Immature natural killer cell (primary cell): Measurements from ENCODE around the gene CREBBP. TPM values are rescaled to one million over a fixed set of nuclear protein-coding genes. Genes with fewer than 3 reads are reported as not detected.

Source experiments
- DNase-seq, 3 donors: peaks; one replicate each; pipeline ENCODE4 v3.0.0; 2022; ENCODE audit warnings: mixed read lengths in 1 of 3
- H3K27ac Mint-ChIP-seq, 6 donors: one replicate each; pipeline ENCODE4 v1.8.0; 2020; ENCODE audit warnings: mixed read lengths in 6 of 6, mild to moderate bottlenecking in 5 of 6, inconsistent platforms in 4 of 6, moderate library complexity in 3 of 6
- H3K27me3 Mint-ChIP-seq, 3 donors: one replicate each; pipeline ENCODE4 v1.8.0; 2020 to 2021; ENCODE audit warnings: low read depth in 3 of 3, mild to moderate bottlenecking in 3 of 3, mixed read lengths in 3 of 3, moderate library complexity in 3 of 3, inconsistent platforms in 1 of 3
- H3K36me3 Mint-ChIP-seq, 3 donors: one replicate each; pipeline ENCODE4 v1.8.0; 2020; ENCODE audit warnings: mixed read lengths in 3 of 3, inconsistent platforms in 2 of 3, mild to moderate bottlenecking in 2 of 3
- H3K4me1 Mint-ChIP-seq, 2 donors: one replicate each; pipeline ENCODE4 v1.8.0; 2020; ENCODE audit warnings: inconsistent platforms in 2 of 2, mild to moderate bottlenecking in 2 of 2, mixed read lengths in 2 of 2, moderate library complexity in 1 of 2
- H3K4me3 Mint-ChIP-seq, 5 donors: one replicate each; pipeline ENCODE4 v1.8.0; 2020; ENCODE audit warnings: mild to moderate bottlenecking in 5 of 5, mixed read lengths in 5 of 5, inconsistent platforms in 3 of 5, moderate library complexity in 3 of 5
- H3K9me3 Mint-ChIP-seq, 6 donors: one replicate each; pipeline ENCODE4 v1.8.0; 2020; ENCODE audit warnings: mild to moderate bottlenecking in 6 of 6, mixed read lengths in 6 of 6, inconsistent platforms in 4 of 6, moderate library complexity in 3 of 6
- polyA plus RNA-seq, 3 donors: library from polyadenylated mRNA; unstranded; fragments of 300-500 nt; fragmentation: Illumina TruSeq; gene quantifications; one replicate each; pipeline ENCODE4 v1.2.3, GENCODE V29; 2021

Gene CREBBP
- polyA plus RNA-seq, 3 donors from 2014 or later, result 0.27 to 23.8 (median 3.9) TPM

- H3K27ac Mint-ChIP-seq, result peak overlapping the region in 1 of 6 donors; percentile 17
- H3K9me3 Mint-ChIP-seq, result no peaks in the 10 kb centered on the region
- peaks cover 16 to 48% (median 17%) of the 10 kb centered on the region in 3 donors for H3K36me3 Mint-ChIP-seq
- no peak overlapping the region for H3K4me3 Mint-ChIP-seq
- peaks cover 0 to 6% (median 2%) of the 10 kb centered on the region in 3 donors for H3K27me3 Mint-ChIP-seq
- DNase-seq, result no peak
- peaks cover 6 to 12% of the 10 kb centered on the region in 2 donors for H3K4me1 Mint-ChIP-seq
These were observed 113.1 kb downstream of the CREBBP start for GRCh38 chr16:3767333-3767986.

- no peak overlapping the region for H3K4me3 Mint-ChIP-seq
These were observed 114.3 kb downstream of the CREBBP start for GRCh38 chr16:3766177-3766576.

GRCh38 chr16:3764409-3764808 lies 116.1 kb downstream of the CREBBP start:
- Mint-ChIP-seq H3K27ac (no peak overlapping the region), H3K27me3 (peaks cover 0 to 2% (median 0%) of the 10 kb centered on the region in 3 donors), H3K4me1 (peaks cover 6 to 18% of the 10 kb centered on the region in 2 donors), H3K36me3 (peaks cover 12 to 33% (median 15%) of the 10 kb centered on the region in 3 donors), H3K4me3 (no peak overlapping the region), H3K9me3 (no peaks in the 10 kb centered on the region)
- no peak for DNase-seq

More at GRCh38 chr16:3766177-3766576, 114.3 kb downstream of the CREBBP start:
- Mint-ChIP-seq H3K4me1 (peaks cover 6 to 12% of the 10 kb centered on the region in 2 donors), H3K27me3 (peaks cover 0 to 6% (median 2%) of the 10 kb centered on the region in 3 donors), H3K36me3 (peaks cover 16 to 46% (median 20%) of the 10 kb centered on the region in 3 donors), H3K9me3 (no peaks in the 10 kb centered on the region), H3K27ac (no peak overlapping the region)
- no peak for DNase-seq

- peaks cover 0 to 2% (median 0%) of the 10 kb centered on the region in 3 donors for H3K27me3 Mint-ChIP-seq
- H3K9me3 Mint-ChIP-seq, result no peaks in the 10 kb centered on the region
- H3K36me3 Mint-ChIP-seq, result peaks cover 8 to 22% (median 11%) of the 10 kb centered on the region in 3 donors
- peaks cover 4 to 11% of the 10 kb centered on the region in 2 donors for H3K4me1 Mint-ChIP-seq
- DNase-seq, result no peak
- peak overlapping the region in 1 of 6 donors; percentile 28 for H3K27ac Mint-ChIP-seq
- no peak overlapping the region for H3K4me3 Mint-ChIP-seq
These were observed 118.3 kb downstream of the CREBBP start for GRCh38 chr16:3762107-3762750.

- Mint-ChIP-seq H3K9me3 (no peaks in the 10 kb centered on the region), H3K27ac (no peak overlapping the region), H3K4me1 (peaks cover 1 to 6% of the 10 kb centered on the region in 2 donors), H3K27me3 (peaks cover 0 to 2% (median 0%) of the 10 kb centered on the region in 3 donors), H3K36me3 (peaks cover 3 to 22% (median 6%) of the 10 kb centered on the region in 3 donors), H3K4me3 (no peak overlapping the region)
- no peak for DNase-seq
These were observed 119.0 kb downstream of the CREBBP start for GRCh38 chr16:3761375-3762106.

- Mint-ChIP-seq H3K36me3 (peaks cover 4 to 25% (median 6%) of the 10 kb centered on the region in 3 donors), H3K4me1 (peaks cover 2 to 6% of the 10 kb centered on the region in 2 donors), H3K27ac (peak overlapping the region in 1 of 6 donors; percentile 19), H3K4me3 (no peak overlapping the region), H3K27me3 (peaks cover 0 to 2% (median 0%) of the 10 kb centered on the region in 3 donors), H3K9me3 (no peaks in the 10 kb centered on the region)
- DNase-seq, result no peak
These were observed 120.0 kb downstream of the CREBBP start for GRCh38 chr16:3760518-3760917.

- H3K9me3 Mint-ChIP-seq, result no peaks in the 10 kb centered on the region
- DNase-seq, result no peak
- peaks cover 3 to 6% of the 10 kb centered on the region in 2 donors for H3K4me1 Mint-ChIP-seq
- H3K27me3 Mint-ChIP-seq, result no peaks in the 10 kb centered on the region
- H3K27ac Mint-ChIP-seq, result no peak overlapping the region
- peaks cover 6 to 30% (median 8%) of the 10 kb centered on the region in 3 donors for H3K36me3 Mint-ChIP-seq
- no peak overlapping the region for H3K4me3 Mint-ChIP-seq
These were observed 120.8 kb downstream of the CREBBP start for GRCh38 chr16:3759736-3760135.

GRCh38 chr16:3756113-3756512 lies 124.4 kb downstream of the CREBBP start:
- Mint-ChIP-seq H3K27ac (no peak overlapping the region), H3K27me3 (peaks cover 0 to 5% (median 0%) of the 10 kb centered on the region in 3 donors), H3K4me3 (no peak overlapping the region), H3K9me3 (no peaks in the 10 kb centered on the region), H3K36me3 (peaks cover 12 to 48% (median 15%) of the 10 kb centered on the region in 3 donors), H3K4me1 (peaks cover 5 to 32% of the 10 kb centered on the region in 2 donors)
- DNase-seq, result no peak

GRCh38 chr16:3755249-3755648 lies 125.3 kb downstream of the CREBBP start:
- H3K9me3 Mint-ChIP-seq, result no peaks in the 10 kb centered on the region
- H3K36me3 Mint-ChIP-seq, result peaks cover 15 to 52% (median 19%) of the 10 kb centered on the region in 3 donors
- no peak for DNase-seq
- peaks cover 8 to 36% of the 10 kb centered on the region in 2 donors for H3K4me1 Mint-ChIP-seq
- peaks cover 0 to 5% (median 0%) of the 10 kb centered on the region in 3 donors for H3K27me3 Mint-ChIP-seq
- H3K27ac Mint-ChIP-seq, result no peak overlapping the region
- H3K4me3 Mint-ChIP-seq, result no peak overlapping the region

- H3K36me3 Mint-ChIP-seq, result peaks cover 16 to 54% (median 21%) of the 10 kb centered on the region in 3 donors
These were observed 125.7 kb downstream of the CREBBP start for GRCh38 chr16:3754772-3755171.

GRCh38 chr16:3754081-3754703 lies 126.3 kb downstream of the CREBBP start:
- peaks cover 16 to 54% (median 21%) of the 10 kb centered on the region in 3 donors for H3K36me3 Mint-ChIP-seq
- peak overlapping the region in 1 of 6 donors; percentile 3 for H3K27ac Mint-ChIP-seq
- H3K27me3 Mint-ChIP-seq, result peaks cover 0 to 5% (median 5%) of the 10 kb centered on the region in 3 donors

More at GRCh38 chr16:3754772-3755171, 125.7 kb downstream of the CREBBP start:
- Mint-ChIP-seq H3K4me3 (no peak overlapping the region), H3K9me3 (no peaks in the 10 kb centered on the region), H3K27ac (no peak overlapping the region), H3K4me1 (peaks cover 11 to 39% of the 10 kb centered on the region in 2 donors), H3K27me3 (peaks cover 0 to 5% (median 3%) of the 10 kb centered on the region in 3 donors)
- DNase-seq, result no peak

GRCh38 chr16:3752984-3753383 lies 127.5 kb downstream of the CREBBP start:
- Mint-ChIP-seq H3K4me3 (no peak overlapping the region), H3K4me1 (peaks cover 13 to 38% of the 10 kb centered on the region in 2 donors), H3K36me3 (peaks cover 16 to 53% (median 21%) of the 10 kb centered on the region in 3 donors), H3K27me3 (peaks cover 0 to 6% (median 5%) of the 10 kb centered on the region in 3 donors), H3K27ac (peak overlapping the region in 2 of 6 donors; percentile 20 to 47), H3K9me3 (no peaks in the 10 kb centered on the region)
- no peak for DNase-seq

More at GRCh38 chr16:3754081-3754703, 126.3 kb downstream of the CREBBP start:
- DNase-seq, result no peak
- H3K4me3 Mint-ChIP-seq, result no peak overlapping the region
- H3K4me1 Mint-ChIP-seq, result peaks cover 13 to 38% of the 10 kb centered on the region in 2 donors
- no peaks in the 10 kb centered on the region for H3K9me3 Mint-ChIP-seq

- Mint-ChIP-seq H3K36me3 (peaks cover 19 to 47% (median 21%) of the 10 kb centered on the region in 3 donors), H3K4me3 (no peak overlapping the region), H3K27ac (peak overlapping the region in 3 of 6 donors; percentile 4 to 42 (median 33)), H3K27me3 (peaks cover 0 to 7% (median 5%) of the 10 kb centered on the region in 3 donors), H3K9me3 (no peaks in the 10 kb centered on the region), H3K4me1 (peaks cover 16 to 38% of the 10 kb centered on the region in 2 donors)
- no peak for DNase-seq
These were observed 128.6 kb downstream of the CREBBP start for GRCh38 chr16:3751878-3752277.
